GM12873 (cell line): Measurements from ENCODE around the gene SLC15A1.

Source experiments
- CTCF ChIP-seq: IDR thresholded peaks from 2 replicates; pipeline ENCODE4 v1.5.1; 2012; ENCODE audit warnings: low read depth, mild to moderate bottlenecking, moderate library complexity, low read length, control low read depth; ENCODE audit not compliant: insufficient read depth; ENCODE audit errors: missing control alignments

SLC15A1 gene

GRCh38 chr13:98668155-98668554, 84.3 kb downstream of the SLC15A1 start:
- TF ChIP-seq CTCF, result no peak

- TF ChIP-seq CTCF, result no peak
Measured at GRCh38 chr13:98665638-98665995, 86.9 kb downstream of the SLC15A1 start.

- TF ChIP-seq CTCF, result no peak
Measured at GRCh38 chr13:98664924-98665637, 87.4 kb downstream of the SLC15A1 start.

- no peak for TF ChIP-seq CTCF
Measured at GRCh38 chr13:98664510-98664909, 88.0 kb downstream of the SLC15A1 start.

GRCh38 chr13:98664047-98664446, 88.4 kb downstream of the SLC15A1 start:
- TF ChIP-seq CTCF, result no peak

- TF ChIP-seq CTCF, result no peak
Measured at GRCh38 chr13:98658131-98658530, 94.3 kb downstream of the SLC15A1 start.

GRCh38 chr13:98657506-98658085, 94.9 kb downstream of the SLC15A1 start:
- no peak for TF ChIP-seq CTCF
